Measurements from ENCODE around the gene RNF113A. TPM values are rescaled to one million over a fixed set of nuclear protein-coding genes. Genes with fewer than 3 reads are reported as not detected.
"Not testable (repeated sequence)": the region's sequence is repeated elsewhere in the genome, so short reads cannot be mapped to it uniquely, and the experiment has no call there.

RNF113A gene
- total and polyA plus RNA-seq, 7 experiments from 2014 or later, result 25.5 to 76.4 (median 38.7) TPM

DNA sequence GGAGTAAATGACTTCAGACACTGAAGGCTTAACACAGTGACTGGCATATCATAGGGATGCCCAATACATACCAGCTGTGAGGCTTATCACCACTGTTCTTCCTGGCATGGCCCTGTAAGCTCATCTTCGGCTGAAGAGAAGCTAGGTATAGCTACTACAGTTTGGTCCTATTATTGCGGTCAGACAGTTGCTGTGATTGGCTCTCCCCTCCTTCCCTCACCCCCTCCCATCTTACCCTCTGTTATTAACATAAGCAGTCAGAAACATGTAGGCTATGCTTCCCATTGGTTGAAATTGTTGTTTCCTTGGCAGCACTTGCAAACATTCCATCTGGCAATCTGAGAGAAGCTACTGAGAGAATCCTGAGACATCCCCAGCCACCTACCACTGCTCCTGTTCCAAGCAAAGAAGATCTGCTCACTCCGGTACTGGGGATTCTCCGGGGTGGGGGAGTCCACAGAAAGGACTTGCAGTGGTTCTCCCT lies 24.4 kb upstream of the RNF113A start, which contains the start of gene AKAP14:
TSS of gene AKAP14 (plus strand) at position 51 of the 484 bp plus-strand sequence. CDS start 7,331 bp downstream, outside the sequence.
- no peaks in the 10 kb centered on the region for H3K9me3 Mint-ChIP-seq
- H3K36me3 Mint-ChIP-seq, result no peaks in the 10 kb centered on the region
- CTCF ChIA-PET, result no interaction called here
- ATAC-seq (no peak), DNase-seq (no peak)
- H3K4me3 ChIP-seq (ENCODE audit: low read length), result no peak within 1 kb of the TSS
- intact Hi-C loops (cut with micrococcal nuclease), result no loop called here
- H3K36me3 ChIP-seq (ENCODE audit: control insufficient read depth in 2 of 3, insufficient read depth in 3 of 3, low read length in 3 of 3), result no peaks in the 10 kb centered on the region
- POLR2A ChIA-PET, result no interaction called here
- H3K27me3 Mint-ChIP-seq, result no peaks in the 10 kb centered on the region
- H3K4me1 ChIP-seq (ENCODE audit: control insufficient read depth in 2 of 2, insufficient read depth in 2 of 2, low read length in 2 of 2), result no peaks in the 10 kb centered on the region
- no peak within 1 kb of the TSS for H3K27ac Mint-ChIP-seq
- no peaks in the 10 kb centered on the region for H3K9me3 ChIP-seq (ENCODE audit: control insufficient read depth in 2 of 3, low read length in 3 of 3)
- H3K4me3 Mint-ChIP-seq, result no peak within 1 kb of the TSS
- H3K27me3 ChIP-seq (ENCODE audit: control insufficient read depth in 2 of 2, insufficient read depth in 2 of 2, low read length in 2 of 2), result no peaks in the 10 kb centered on the region
- H3K27ac ChIP-seq (ENCODE audit: low read depth, low read length), result no peak within 1 kb of the TSS
- peaks cover 0 to 3% (median 0%) of the 10 kb centered on the region in 7 donors for H3K4me1 Mint-ChIP-seq

DNA sequence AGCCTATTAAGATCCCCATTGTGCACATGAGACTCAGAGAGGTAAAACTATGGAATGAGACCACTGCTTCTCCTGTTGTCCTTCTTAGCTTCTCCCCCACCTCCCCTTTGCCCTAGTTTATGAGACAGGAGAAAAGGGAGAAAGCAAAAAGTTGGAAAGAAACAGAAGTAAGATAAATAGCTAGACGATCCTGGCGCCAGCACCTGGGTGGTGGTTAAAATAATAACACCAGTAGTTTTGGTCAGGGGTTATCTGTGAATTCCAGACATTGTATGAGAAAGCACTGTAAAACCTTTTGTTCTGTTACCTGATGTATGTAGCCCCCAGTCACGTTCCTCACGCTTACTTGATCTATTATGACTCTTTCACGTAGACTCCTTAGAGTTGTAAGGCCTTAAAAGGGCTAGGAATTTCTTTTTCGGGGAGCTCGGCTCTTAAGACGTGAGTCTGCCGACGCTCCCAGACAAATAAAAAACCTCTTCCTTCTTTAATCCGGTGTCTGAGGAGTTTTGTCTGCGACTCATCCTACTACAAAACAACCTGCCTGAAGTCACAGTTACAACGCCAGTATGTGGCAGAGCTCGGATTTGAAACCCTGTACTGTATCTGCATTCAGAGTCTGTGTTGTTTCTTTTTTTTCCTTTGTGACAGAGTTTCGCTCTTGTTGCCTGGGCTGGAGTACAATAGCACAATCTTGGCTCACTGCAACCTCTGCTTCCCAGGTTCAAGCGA lies 20.6 kb upstream of the RNF113A start:
- CTCF ChIA-PET, result interaction anchor here (0.6 to 0.7 kb wide), 2 partner anchors 8 to 376 kb away, joined by 7 read pairs; no protein-coding TSS in a partner anchor
- H3K36me3 ChIP-seq (ENCODE audit: control insufficient read depth in 2 of 3, insufficient read depth in 3 of 3, low read length in 3 of 3); H3K27me3 Mint-ChIP-seq; ATAC-seq; H3K27me3 ChIP-seq (ENCODE audit: control insufficient read depth in 2 of 2, insufficient read depth in 2 of 2, low read length in 2 of 2); POLR2A ChIA-PET; H3K36me3 Mint-ChIP-seq; H3K27ac Mint-ChIP-seq; H3K9me3 ChIP-seq (ENCODE audit: control insufficient read depth in 2 of 3, low read length in 3 of 3); H3K4me1 ChIP-seq (ENCODE audit: control insufficient read depth in 2 of 2, insufficient read depth in 2 of 2, low read length in 2 of 2); DNase-seq; H3K4me3 ChIP-seq (ENCODE audit: low read length); intact Hi-C loops (cut with micrococcal nuclease); H3K9me3 Mint-ChIP-seq; H3K4me1 Mint-ChIP-seq; H3K4me3 Mint-ChIP-seq; H3K27ac ChIP-seq (ENCODE audit: low read depth, low read length): not testable (repeated sequence)

DNA sequence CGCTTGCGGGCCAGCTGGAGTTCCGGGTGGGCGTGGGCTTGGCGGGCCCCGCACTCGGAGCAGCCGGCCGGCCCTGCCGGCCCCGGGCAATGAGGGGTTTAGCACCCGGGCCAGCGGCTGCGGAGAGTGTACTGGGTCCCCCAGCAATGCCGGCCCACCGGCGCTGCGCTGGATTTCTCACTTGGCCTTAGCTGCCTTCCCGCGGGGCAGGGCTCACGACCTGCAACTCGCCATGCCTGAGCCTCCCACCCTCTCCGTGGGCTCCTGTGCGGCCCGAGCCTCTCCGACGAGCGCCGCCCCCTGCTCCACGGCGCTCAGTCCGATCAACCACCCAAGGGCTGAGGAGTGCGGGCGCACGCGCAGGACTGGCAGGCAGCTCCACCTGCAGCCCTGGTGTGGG lies 19.1 kb upstream of the RNF113A start:
- H3K27ac Mint-ChIP-seq, CTCF ChIA-PET, POLR2A ChIA-PET: not testable (repeated sequence)

DNA sequence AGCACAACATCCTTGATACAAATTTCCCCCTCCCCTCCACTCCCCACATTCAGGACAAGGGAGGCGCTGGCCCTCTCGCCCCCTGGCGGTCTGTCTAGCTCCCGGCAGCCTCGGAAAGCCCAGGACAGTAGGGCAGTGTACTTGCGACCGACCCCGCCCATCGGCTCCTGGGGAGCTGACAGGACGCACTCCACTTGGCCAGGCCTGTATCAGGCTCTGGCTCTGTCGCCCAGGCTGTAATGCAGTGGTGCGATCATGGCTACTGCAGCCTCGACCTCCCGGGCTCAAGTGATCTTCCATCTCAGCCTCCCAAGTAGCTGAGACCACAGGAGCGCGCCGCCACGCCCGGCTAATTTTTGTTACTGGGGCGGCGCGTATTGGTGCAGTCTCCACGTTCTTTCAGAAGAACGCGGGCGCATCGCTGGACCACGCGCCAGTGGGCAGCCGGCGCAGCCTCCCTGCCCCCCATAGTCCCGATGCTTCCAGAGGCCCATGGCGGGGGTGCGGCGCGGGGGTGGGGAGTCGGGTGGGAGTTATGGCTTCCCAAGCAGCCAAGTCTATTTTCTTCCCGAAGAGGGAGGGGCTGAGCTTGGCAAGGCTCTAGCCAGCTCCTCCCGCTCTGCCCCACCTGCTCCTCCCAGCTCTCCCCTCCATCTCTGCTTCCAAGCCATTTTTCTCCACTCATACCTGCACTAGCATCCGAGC lies 16.3 kb upstream of the RNF113A start:
- POLR2A ChIA-PET, result interaction anchor here (0.6 kb wide), 1 partner anchor 19 kb away, joined by 3 read pairs; no protein-coding TSS in a partner anchor
- Mint-ChIP-seq H3K27ac (no peak overlapping the region), H3K27me3 (no peaks in the 10 kb centered on the region), H3K9me3 (no peaks in the 10 kb centered on the region), H3K4me1 (peaks cover 0 to 11% (median 7%) of the 10 kb centered on the region in 7 donors), H3K4me3 (peak overlapping the region in 9 of 10 donors; percentile 38 to 67 (median 51)), H3K36me3 (no peaks in the 10 kb centered on the region)
- CTCF ChIA-PET, result interaction anchor here (0.6 to 1.7 kb wide), 8 partner anchors 18 to 769 kb away, joined by 3 to 6 read pairs (median 4); partner anchors contain the start of gene RPL39
- H3K4me1 ChIP-seq (ENCODE audit: control insufficient read depth in 2 of 2, insufficient read depth in 2 of 2, low read length in 2 of 2), result no peaks in the 10 kb centered on the region
- intact Hi-C loops (cut with micrococcal nuclease), result loop anchor here (2.0 to 5.0 kb wide), 3 partner anchors 17 to 371 kb away; partner anchors contain the start of genes UPF3B (in 2 of the 2), NDUFA1 (in 1 of the 2) and RNF113A (in 1 of the 2)
- no peaks in the 10 kb centered on the region for H3K9me3 ChIP-seq (ENCODE audit: control insufficient read depth in 2 of 3, low read length in 3 of 3)
- H3K27me3 ChIP-seq (ENCODE audit: control insufficient read depth in 2 of 2, insufficient read depth in 2 of 2, low read length in 2 of 2), result no peaks in the 10 kb centered on the region
- ATAC-seq, result peak; percentile 87
- peak; percentile 30 to 61 (median 38) for DNase-seq
- no peak overlapping the region for H3K4me3 ChIP-seq (ENCODE audit: low read length)
- H3K27ac ChIP-seq (ENCODE audit: low read depth, low read length), result no peak overlapping the region
- no peaks in the 10 kb centered on the region for H3K36me3 ChIP-seq (ENCODE audit: control insufficient read depth in 2 of 3, insufficient read depth in 3 of 3, low read length in 3 of 3)

More for the DNA sequence above, 19.1 kb upstream of the RNF113A start:
- H3K9me3 Mint-ChIP-seq; ATAC-seq; DNase-seq; H3K36me3 Mint-ChIP-seq; H3K9me3 ChIP-seq (ENCODE audit: control insufficient read depth in 2 of 3, low read length in 3 of 3); H3K36me3 ChIP-seq (ENCODE audit: control insufficient read depth in 2 of 3, insufficient read depth in 3 of 3, low read length in 3 of 3); H3K27me3 ChIP-seq (ENCODE audit: control insufficient read depth in 2 of 2, insufficient read depth in 2 of 2, low read length in 2 of 2); H3K4me3 Mint-ChIP-seq; H3K4me3 ChIP-seq (ENCODE audit: low read length); H3K27ac ChIP-seq (ENCODE audit: low read depth, low read length); intact Hi-C loops (cut with micrococcal nuclease); H3K27me3 Mint-ChIP-seq; H3K4me1 ChIP-seq (ENCODE audit: control insufficient read depth in 2 of 2, insufficient read depth in 2 of 2, low read length in 2 of 2): not testable (repeated sequence)
- peaks cover 0 to 11% (median 7%) of the 10 kb centered on the region in 7 donors for H3K4me1 Mint-ChIP-seq

DNA sequence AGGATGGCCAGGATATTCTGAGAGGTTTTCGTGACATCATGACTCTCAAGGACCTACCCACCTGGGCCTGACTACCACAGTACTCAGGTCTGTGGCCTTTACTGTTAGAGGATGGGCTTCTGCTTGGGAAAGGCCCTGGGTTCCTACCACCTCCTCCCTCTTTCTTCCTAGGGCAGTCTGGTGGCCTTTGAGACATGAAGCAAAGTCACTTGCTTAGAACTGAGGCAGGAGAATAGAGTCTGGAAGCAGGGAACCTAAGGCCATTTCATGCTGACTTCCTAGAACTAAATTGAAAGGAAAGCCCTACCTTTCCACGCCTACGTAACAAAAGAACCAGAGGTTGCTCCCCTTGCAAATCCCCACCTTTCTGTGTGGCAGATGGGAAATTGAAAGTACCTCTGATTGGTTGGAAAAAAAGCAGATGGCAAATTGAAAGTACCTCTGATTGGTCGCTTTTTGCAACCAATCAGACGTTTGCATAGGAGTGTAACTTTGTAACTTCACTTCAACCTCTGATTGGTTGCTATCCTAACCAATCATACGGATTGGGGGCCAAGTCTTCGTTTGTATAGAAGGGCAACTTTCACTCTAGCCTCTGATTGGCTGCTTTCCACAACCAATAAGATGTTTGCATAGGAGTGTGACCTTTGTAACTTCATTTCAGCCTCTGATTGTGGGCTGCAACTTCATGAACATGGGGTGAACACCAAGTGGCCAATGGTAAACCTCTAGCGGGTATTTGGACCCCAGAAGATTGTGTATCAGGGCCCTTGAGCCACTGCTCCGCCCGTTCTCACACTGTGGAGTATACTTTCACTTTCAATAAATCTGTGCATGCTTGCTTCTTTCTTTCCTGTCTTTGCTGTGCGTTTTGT lies 14.3 kb upstream of the RNF113A start:
- H3K27ac ChIP-seq (ENCODE audit: low read depth, low read length), result no peak overlapping the region
- H3K36me3 Mint-ChIP-seq, result no peaks in the 10 kb centered on the region
- H3K9me3 Mint-ChIP-seq, result no peaks in the 10 kb centered on the region
- H3K36me3 ChIP-seq (ENCODE audit: control insufficient read depth in 2 of 3, insufficient read depth in 3 of 3, low read length in 3 of 3), result no peaks in the 10 kb centered on the region
- H3K27me3 ChIP-seq (ENCODE audit: control insufficient read depth in 2 of 2, insufficient read depth in 2 of 2, low read length in 2 of 2), result no peaks in the 10 kb centered on the region
- intact Hi-C loops (cut with micrococcal nuclease), result loop anchor here (2.0 to 5.0 kb wide), 3 partner anchors 15 to 368 kb away; partner anchors contain the start of genes UPF3B (in 2 of the 2), NDUFA1 (in 1 of the 2) and RNF113A (in 1 of the 2)
- POLR2A ChIA-PET, result no interaction called here
- peak overlapping the region in 8 of 10 donors; percentile 24 to 68 (median 54) for H3K4me3 Mint-ChIP-seq
- H3K27ac Mint-ChIP-seq, result peak overlapping the region in 4 of 9 donors; percentile 28 to 64 (median 40)
- H3K4me1 Mint-ChIP-seq, result peaks cover 0 to 13% (median 10%) of the 10 kb centered on the region in 7 donors
- ATAC-seq, result peak; percentile 61
- peak in 7 of 9 donors; percentile 9 to 34 (median 27) for DNase-seq
- H3K4me3 ChIP-seq (ENCODE audit: low read length), result peak overlapping the region; percentile 34
- no peaks in the 10 kb centered on the region for H3K27me3 Mint-ChIP-seq
- peaks cover 0 to 2% of the 10 kb centered on the region in 2 donors for H3K4me1 ChIP-seq (ENCODE audit: control insufficient read depth in 2 of 2, insufficient read depth in 2 of 2, low read length in 2 of 2)
- no peaks in the 10 kb centered on the region for H3K9me3 ChIP-seq (ENCODE audit: control insufficient read depth in 2 of 3, low read length in 3 of 3)
- CTCF ChIA-PET, result interaction anchor here (1.7 kb wide), 1 partner anchor 370 kb away, joined by 5 read pairs; no protein-coding TSS in a partner anchor
